Prostate gland (tissue), 2 donors: ENCODE results near the gene WDR53. TPM values are rescaled to one million over a fixed set of nuclear protein-coding genes. Genes with fewer than 3 reads are reported as not detected.
A peak's percentile ranks its signal among the peaks of the same experiment; 100 is the strongest.

Experiments
- DNase-seq: peaks from one replicate; pipeline ENCODE4 v3.0.0-alpha.2; 2019; ENCODE audit warnings: low spot score
- H3K27ac ChIP-seq, 2 donors: fragments of 200-600 bp; sonication (generic); 2 replicates each; pipeline ENCODE4 v1.5.1; 2017 to 2019
- H3K27me3 ChIP-seq: fragments of 200-600 bp; sonication (generic); replicated peaks from 2 replicates; pipeline ENCODE4 v1.5.1; 2019; ENCODE audit not compliant: insufficient read depth
- H3K36me3 ChIP-seq, 2 donors: fragments of 200-600 bp; sonication (generic); 1 replicate in 1 of 2; 2 replicates in 1 of 2; pipeline versions ENCODE4 v1.5.1 to v1.8.1; 2017 to 2019
- H3K4me1 ChIP-seq: fragments of 200-600 bp; sonication (generic); replicated peaks from 2 replicates; pipeline ENCODE4 v1.5.1; 2019
- H3K4me3 ChIP-seq, 2 donors: fragments of 200-600 bp; sonication (generic); 2 replicates each; pipeline ENCODE4 v1.5.1; 2017 to 2019
- H3K9me3 ChIP-seq: fragments of 200-600 bp; sonication (generic); 2 replicates; pipeline ENCODE4 v1.5.1; 2017
- CTCF ChIP-seq, 4 experiments: fragments of 200-600 bp in 2 of 4; fragments of 450-650 bp in 2 of 4; sonication (generic) in 2 of 4; IDR thresholded peaks; 1 replicate in 3 of 4; 2 replicates in 1 of 4; pipeline ENCODE4 v1.5.1; 2016 to 2019; ENCODE audit warnings: antibody characterized with exemption in 4 of 4, mild to moderate bottlenecking in 2 of 4, moderate library complexity in 2 of 4
- POLR2A ChIP-seq: fragments of 450-650 bp; IDR thresholded peaks from one replicate; pipeline ENCODE4 v1.6.1; 2016; ENCODE audit warnings: antibody characterized with exemption, mild to moderate bottlenecking
- POLR2AphosphoS5 ChIP-seq: sonication (generic); formaldehyde crosslinking; IDR thresholded peaks from one replicate; pipeline ENCODE4 v1.6.1; 2017; ENCODE audit warnings: antibody characterized with exemption
- WGBS: methylation state at CpG from one replicate; pipeline ENCODE4 v1.1.5; 2018; 5-methylcytosine and 5-hydroxymethylcytosine counted together
- intact Hi-C: fragments of 100-400 bp; cut with DNase I; formaldehyde crosslinking; loops from one replicate; pipeline ENCODE4 v1.14.2; 2022
- total RNA-seq, 2 donors: library from RNA; depleted of rRNA; stranded (reverse); fragments of >200 nt; gene quantifications; one replicate each; pipeline ENCODE4 v1.1.0, GENCODE V29; 2016

The WDR53 gene
- total RNA-seq, 2 donors from 2014 or later = 8.4 to 17.3 TPM

DNA sequence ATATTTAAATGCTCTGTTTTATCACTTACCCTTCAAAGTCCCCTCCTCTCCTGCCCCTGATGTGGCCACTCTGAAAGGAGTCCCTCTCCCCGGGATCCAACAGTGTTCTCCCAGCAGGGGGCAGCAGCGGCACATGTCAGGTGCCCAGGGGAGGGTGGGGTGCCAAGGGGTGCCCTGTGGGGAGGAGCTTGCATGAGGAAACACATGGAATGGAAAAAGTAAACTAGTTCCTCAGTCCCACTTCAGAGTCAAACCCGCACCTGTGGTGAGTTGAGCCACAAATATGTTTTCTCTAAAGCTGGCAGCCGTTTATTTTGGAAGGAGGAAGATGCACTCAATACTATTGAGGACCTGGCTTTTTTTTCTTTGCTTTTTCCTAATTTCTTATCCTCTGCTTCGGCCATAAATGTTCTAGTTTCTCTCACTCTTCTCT is 41.0 kb upstream of the WDR53 start:
- Histone ChIP-seq H3K9me3 (no peaks in the 10 kb centered on the region), H3K27me3 (no peaks in the 10 kb centered on the region), H3K27ac (no peak overlapping the region), H3K4me3 (no peak overlapping the region), H3K4me1 (no peaks in the 10 kb centered on the region), H3K36me3 (no peaks in the 10 kb centered on the region)
- 17% methylated on average over 5 of the region's 5 CpGs for WGBS
- intact Hi-C loops = loop anchor here (5.0 kb wide), 1 partner anchor 73 kb away; no protein-coding TSS in a partner anchor
- DNase-seq = peak; percentile 83
- TF ChIP-seq POLR2AphosphoS5 (peak; percentile 43), POLR2A (no peak), CTCF (IDR thresholded peaks at IDR 0.05) (peak; percentile 55 to 92 (median 82))

- WGBS = 94% methylated on average over 2 of the region's 2 CpGs
- Histone ChIP-seq H3K27ac (no peak overlapping the region), H3K4me1 (no peaks in the 10 kb centered on the region), H3K36me3 (no peaks in the 10 kb centered on the region), H3K4me3 (no peak overlapping the region), H3K9me3 (no peaks in the 10 kb centered on the region), H3K27me3 (no peaks in the 10 kb centered on the region)
- TF ChIP-seq CTCF (IDR thresholded peaks at IDR 0.05) = no peak
- TF ChIP-seq POLR2A = no peak
- TF ChIP-seq POLR2AphosphoS5 = no peak
- DNase-seq = no peak
- intact Hi-C loops = loop anchor here (5.0 kb wide), 1 partner anchor 74 kb away; no protein-coding TSS in a partner anchor
Measured at GRCh38 chr3:196608693-196609092, 40.3 kb upstream of the WDR53 start.

GRCh38 chr3:196604548-196604947 is 36.2 kb upstream of the WDR53 start:
- no peak overlapping the region for H3K4me3 ChIP-seq
- DNase-seq = no peak
- no peaks in the 10 kb centered on the region for H3K4me1 ChIP-seq
- TF ChIP-seq POLR2AphosphoS5 = no peak
- no peak for TF ChIP-seq POLR2A
- no peak for TF ChIP-seq CTCF (IDR thresholded peaks at IDR 0.05)
- H3K27me3 ChIP-seq = no peaks in the 10 kb centered on the region
- no peaks in the 10 kb centered on the region for H3K9me3 ChIP-seq
- 50% methylated on average over 13 of the region's 13 CpGs for WGBS
- no peaks in the 10 kb centered on the region for H3K36me3 ChIP-seq
- H3K27ac ChIP-seq = no peak overlapping the region
- intact Hi-C loops = no loop called here

DNA sequence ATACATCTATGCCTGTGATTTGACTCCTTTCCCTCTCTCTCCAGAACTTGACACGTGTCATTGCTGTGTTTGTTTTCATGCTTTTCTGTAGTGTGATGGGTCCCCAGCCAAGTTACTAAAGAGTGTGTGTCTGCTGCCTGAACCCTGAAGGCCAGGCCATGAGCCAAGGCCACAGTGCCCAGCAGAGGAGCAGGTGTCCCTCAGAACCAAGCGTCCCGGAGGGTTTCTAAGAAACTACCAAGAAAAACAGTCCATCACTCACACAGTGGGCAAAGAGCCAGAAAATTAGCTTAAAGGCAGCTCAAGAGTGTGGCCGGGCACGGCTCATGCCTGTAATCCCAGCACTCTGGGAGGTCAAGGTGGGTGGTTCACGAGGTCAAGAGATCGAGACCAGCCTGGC is 35.3 kb upstream of the WDR53 start:
- Histone ChIP-seq H3K27ac (no peak overlapping the region), H3K9me3 (no peaks in the 10 kb centered on the region), H3K36me3 (no peaks in the 10 kb centered on the region), H3K4me3 (no peak overlapping the region), H3K27me3 (no peaks in the 10 kb centered on the region), H3K4me1 (no peaks in the 10 kb centered on the region)
- no peak for DNase-seq
- intact Hi-C loops = no loop called here
- 80% methylated on average over 7 of the region's 7 CpGs for WGBS
- TF ChIP-seq POLR2AphosphoS5 = no peak
- no peak for TF ChIP-seq CTCF (IDR thresholded peaks at IDR 0.05)
- no peak for TF ChIP-seq POLR2A

DNA sequence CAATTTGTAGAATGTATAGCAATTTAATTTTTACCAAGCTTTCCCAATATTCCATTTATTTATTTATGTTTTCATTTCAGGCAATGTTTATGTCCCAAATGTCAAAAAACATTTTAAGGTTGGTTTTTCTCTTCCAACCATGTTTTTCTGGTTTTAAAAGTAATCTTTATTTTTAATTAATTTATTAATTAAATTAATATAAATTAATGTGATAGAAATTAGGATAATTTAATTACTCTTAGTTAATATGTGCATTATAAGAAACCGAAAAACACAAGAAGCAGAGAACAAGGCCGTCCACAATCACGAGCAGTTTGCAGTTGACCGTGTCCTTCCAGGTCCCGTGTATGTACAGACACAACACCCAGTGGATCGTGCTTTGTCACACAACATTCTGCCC is 34.3 kb upstream of the WDR53 start:
- intact Hi-C loops = no loop called here
- 93% methylated on average over 6 of the region's 6 CpGs for WGBS
- no peak overlapping the region for H3K27ac ChIP-seq
- no peaks in the 10 kb centered on the region for H3K4me1 ChIP-seq
- no peaks in the 10 kb centered on the region for H3K27me3 ChIP-seq
- H3K4me3 ChIP-seq = no peak overlapping the region
- TF ChIP-seq POLR2A (no peak), POLR2AphosphoS5 (no peak), CTCF (IDR thresholded peaks at IDR 0.05) (no peak)
- H3K9me3 ChIP-seq = no peaks in the 10 kb centered on the region
- H3K36me3 ChIP-seq = no peaks in the 10 kb centered on the region
- DNase-seq = no peak
